WTC11 (cell line): ENCODE measurements around the gene DTX1. TPM values are rescaled to one million over a fixed set of nuclear protein-coding genes. Genes with fewer than 3 reads are reported as not detected.

Source experiments
- ATAC-seq: fragments of 200-7000 bp; cut with Tn5 transposase; 2 replicates; pipeline ENCODE4 v1.10.0; 2021; ENCODE audit warnings: mild to moderate bottlenecking, moderate library complexity
- CTCF ChIA-PET: fragments of 300-600 bp; sonication (Branson Sonifier 250); formaldehyde crosslinking; loops from one replicate; lab custom pipeline; 2021; ENCODE audit warnings: antibody characterized with exemption; lab: Charles Lee
- POLR2A ChIA-PET: fragments of 350-600 bp; sonication (Branson Sonifier 250); formaldehyde crosslinking; loops from one replicate; lab custom pipeline; 2021; ENCODE audit warnings: antibody characterized with exemption; lab: Charles Lee
- DNase-seq: peaks from one replicate; pipeline ENCODE4 v3.0.0; 2021; ENCODE audit warnings: low spot score
- H3K27ac Mint-ChIP-seq: 2 replicates; pipeline ENCODE4 v1.8.0; 2021; ENCODE audit warnings: mixed read lengths
- H3K27me3 Mint-ChIP-seq: 2 replicates; pipeline ENCODE4 v1.8.0; 2021; ENCODE audit warnings: low read depth, mild to moderate bottlenecking, moderate library complexity, mixed read lengths
- H3K36me3 Mint-ChIP-seq: 2 replicates; pipeline ENCODE4 v1.8.0; 2021; ENCODE audit warnings: mixed read lengths
- H3K4me1 Mint-ChIP-seq: 2 replicates; pipeline ENCODE4 v1.8.0; 2022; ENCODE audit warnings: mixed read lengths
- H3K4me3 Mint-ChIP-seq: 2 replicates; pipeline ENCODE4 v1.8.0; 2021; ENCODE audit warnings: mild to moderate bottlenecking, moderate library complexity, mixed read lengths
- H3K9me3 Mint-ChIP-seq: 2 replicates; pipeline ENCODE4 v1.8.0; 2021; ENCODE audit warnings: mixed read lengths
- ATF1 ChIP-seq: sonication (generic); formaldehyde crosslinking; IDR thresholded peaks from 2 replicates; pipeline ENCODE4 v1.8.1; 2023; ENCODE audit warnings: mild to moderate bottlenecking, moderate library complexity, missing genetic modification reagents
- CREM ChIP-seq: sonication (generic); formaldehyde crosslinking; IDR thresholded peaks from 2 replicates; pipeline ENCODE4 v1.8.1; 2022; ENCODE audit warnings: mild to moderate bottlenecking, missing genetic modification reagents, moderate library complexity
- EMX1 ChIP-seq: fragments of 250-450 bp; sonication (Bioruptor Pico); IDR thresholded peaks from 2 replicates; pipeline ENCODE4 v1.8.0; 2021; ENCODE audit warnings: mild to moderate bottlenecking
- ESRRA ChIP-seq: sonication (generic); formaldehyde crosslinking; IDR thresholded peaks from 2 replicates; pipeline ENCODE4 v1.8.1; 2022; ENCODE audit warnings: mild to moderate bottlenecking, missing genetic modification reagents, borderline replicate concordance
- FOXK1 ChIP-seq: sonication (generic); formaldehyde crosslinking; IDR thresholded peaks from 2 replicates; pipeline ENCODE4 v1.8.0; 2022; ENCODE audit warnings: mild to moderate bottlenecking, moderate library complexity, missing genetic modification reagents
- GABPB1 ChIP-seq: sonication (generic); formaldehyde crosslinking; IDR thresholded peaks from 2 replicates; pipeline ENCODE4 v1.8.1; 2023; ENCODE audit warnings: mild to moderate bottlenecking, missing genetic modification reagents
- GRHL2 ChIP-seq: fragments of 250-450 bp; sonication (Bioruptor Pico); IDR thresholded peaks from 2 replicates; pipeline ENCODE4 v1.8.0; 2022; ENCODE audit warnings: mild to moderate bottlenecking, moderate library complexity; ENCODE audit not compliant: insufficient replicate concordance, severe bottlenecking
- HMGA2 ChIP-seq: fragments of 250-450 bp; sonication (Bioruptor Pico); IDR thresholded peaks from 2 replicates; pipeline ENCODE4 v1.4.0; 2021; ENCODE audit warnings: mild to moderate bottlenecking, moderate library complexity
- KAT7 ChIP-seq: sonication (generic); formaldehyde crosslinking; IDR thresholded peaks from 2 replicates; pipeline ENCODE4 v1.8.1; 2023; ENCODE audit warnings: missing genetic modification reagents, mild to moderate bottlenecking, borderline replicate concordance
- MYBL2 ChIP-seq: sonication (generic); formaldehyde crosslinking; IDR thresholded peaks from 2 replicates; pipeline ENCODE4 v1.8.1; 2023; ENCODE audit warnings: mild to moderate bottlenecking, moderate library complexity, missing genetic modification reagents
- NFE2L1 ChIP-seq: sonication (generic); formaldehyde crosslinking; IDR thresholded peaks from 2 replicates; pipeline ENCODE4 v1.8.1; 2023; ENCODE audit warnings: missing genetic modification reagents
- TCF7 ChIP-seq: sonication (generic); formaldehyde crosslinking; IDR thresholded peaks from 2 replicates; pipeline ENCODE4 v1.8.0; 2022; ENCODE audit warnings: mild to moderate bottlenecking, low read depth, missing genetic modification reagents, moderate library complexity
- ZNF219 ChIP-seq: sonication (generic); formaldehyde crosslinking; IDR thresholded peaks from 2 replicates; pipeline ENCODE4 v1.8.0; 2023; ENCODE audit warnings: missing genetic modification reagents, mild to moderate bottlenecking, borderline replicate concordance
- ZNF232 ChIP-seq: sonication (generic); formaldehyde crosslinking; IDR thresholded peaks from 2 replicates; pipeline ENCODE4 v1.8.0; 2022; ENCODE audit warnings: mild to moderate bottlenecking, missing genetic modification reagents
- ZNF263 ChIP-seq: sonication (generic); formaldehyde crosslinking; IDR thresholded peaks from 2 replicates; pipeline ENCODE4 v1.8.1; 2022; ENCODE audit warnings: low read depth, mild to moderate bottlenecking, moderate library complexity, missing genetic modification reagents
- total RNA-seq: library from RNA; stranded (reverse); gene quantifications from 3 replicates; pipeline ENCODE4 v1.2.3, GENCODE V29; 2021
- TF ChIP-seq, protein P1 (sequence below): sonication (generic); formaldehyde crosslinking; IDR thresholded peaks from 2 replicates; pipeline ENCODE4 v1.8.1; 2022; ENCODE audit warnings: low read depth, mild to moderate bottlenecking, moderate library complexity, missing genetic modification reagents, borderline replicate concordance
- TF ChIP-seq, protein P2 (sequence below): sonication (generic); formaldehyde crosslinking; IDR thresholded peaks from 2 replicates; pipeline ENCODE4 v1.8.0; 2022; ENCODE audit warnings: mild to moderate bottlenecking, missing genetic modification reagents
- TF ChIP-seq, protein P3 (sequence below): sonication (generic); formaldehyde crosslinking; IDR thresholded peaks from 2 replicates; pipeline ENCODE4 v1.8.0; 2022; ENCODE audit warnings: mild to moderate bottlenecking, missing genetic modification reagents
- TF ChIP-seq, protein P4 (sequence below): sonication (generic); formaldehyde crosslinking; IDR thresholded peaks from 2 replicates; pipeline ENCODE4 v1.8.0; 2023; ENCODE audit warnings: missing genetic modification reagents
- TF ChIP-seq, protein P5 (sequence below): sonication (generic); formaldehyde crosslinking; IDR thresholded peaks from 2 replicates; pipeline ENCODE4 v1.8.1; 2023; ENCODE audit warnings: mild to moderate bottlenecking, moderate library complexity, missing genetic modification reagents
- TF ChIP-seq, protein P6 (sequence below): fragments of 250-450 bp; sonication (Bioruptor Pico); IDR thresholded peaks from 2 replicates; pipeline ENCODE4 v1.9.0; 2021; ENCODE audit warnings: mild to moderate bottlenecking

The DTX1 gene
- total RNA-seq, 1 experiment from 2014 or later, result 6.2 TPM

DNA sequence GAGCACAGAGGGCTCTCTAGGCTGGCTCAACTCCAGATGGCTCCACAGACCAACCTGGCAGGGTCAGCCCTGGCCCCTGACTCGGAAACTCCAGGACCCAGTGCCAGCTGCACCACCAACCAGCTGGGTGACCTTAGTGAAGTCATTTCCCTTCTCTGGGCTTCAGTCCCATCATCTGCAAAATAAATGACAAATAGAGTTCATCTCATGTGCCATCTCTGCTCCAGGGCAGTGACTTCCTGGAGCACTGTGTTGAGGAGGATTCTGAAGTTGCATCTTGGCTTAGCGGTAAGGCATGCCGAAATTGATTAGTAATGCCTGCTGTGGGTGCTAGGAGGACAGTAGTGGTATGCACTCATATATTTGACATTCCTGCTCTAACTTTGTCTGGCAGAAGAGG, 31.5 kb downstream of the DTX1 start:
- Mint-ChIP-seq H3K4me1 (peaks cover 28% of the 10 kb centered on the region), H3K27me3 (no peaks in the 10 kb centered on the region; the same call in none of the 2 replicates), H3K27ac (no peak overlapping the region), H3K36me3 (no peaks in the 10 kb centered on the region), H3K9me3 (no peaks in the 10 kb centered on the region), H3K4me3 (no peak overlapping the region)
- ChIA-PET CTCF (interaction anchor here (1.2 kb wide), 2 partner anchors 16 to 23 kb away, joined by 3 to 5 read pairs; no protein-coding TSS in a partner anchor), POLR2A (no interaction called here)
- DNase-seq (no peak), ATAC-seq (no peak)
- TF ChIP-seq MYBL2 (CRISPR knock-in tag) (no peak), ATF1 (CRISPR knock-in tag) (no peak), ESRRA (CRISPR knock-in tag) (no peak), CREM (CRISPR knock-in tag) (no peak), ZNF219 (CRISPR knock-in tag) (no peak), ZNF263 (no peak)
- TF ChIP-seq, protein P1, sequence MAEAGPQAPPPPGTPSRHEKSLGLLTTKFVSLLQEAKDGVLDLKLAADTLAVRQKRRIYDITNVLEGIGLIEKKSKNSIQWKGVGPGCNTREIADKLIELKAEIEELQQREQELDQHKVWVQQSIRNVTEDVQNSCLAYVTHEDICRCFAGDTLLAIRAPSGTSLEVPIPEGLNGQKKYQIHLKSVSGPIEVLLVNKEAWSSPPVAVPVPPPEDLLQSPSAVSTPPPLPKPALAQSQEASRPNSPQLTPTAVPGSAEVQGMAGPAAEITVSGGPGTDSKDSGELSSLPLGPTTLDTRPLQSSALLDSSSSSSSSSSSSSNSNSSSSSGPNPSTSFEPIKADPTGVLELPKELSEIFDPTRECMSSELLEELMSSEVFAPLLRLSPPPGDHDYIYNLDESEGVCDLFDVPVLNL (CRISPR knock-in tag), result no peak
- TF ChIP-seq, protein P2, sequence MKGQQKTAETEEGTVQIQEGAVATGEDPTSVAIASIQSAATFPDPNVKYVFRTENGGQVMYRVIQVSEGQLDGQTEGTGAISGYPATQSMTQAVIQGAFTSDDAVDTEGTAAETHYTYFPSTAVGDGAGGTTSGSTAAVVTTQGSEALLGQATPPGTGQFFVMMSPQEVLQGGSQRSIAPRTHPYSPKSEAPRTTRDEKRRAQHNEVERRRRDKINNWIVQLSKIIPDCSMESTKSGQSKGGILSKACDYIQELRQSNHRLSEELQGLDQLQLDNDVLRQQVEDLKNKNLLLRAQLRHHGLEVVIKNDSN, result no peak

DNA sequence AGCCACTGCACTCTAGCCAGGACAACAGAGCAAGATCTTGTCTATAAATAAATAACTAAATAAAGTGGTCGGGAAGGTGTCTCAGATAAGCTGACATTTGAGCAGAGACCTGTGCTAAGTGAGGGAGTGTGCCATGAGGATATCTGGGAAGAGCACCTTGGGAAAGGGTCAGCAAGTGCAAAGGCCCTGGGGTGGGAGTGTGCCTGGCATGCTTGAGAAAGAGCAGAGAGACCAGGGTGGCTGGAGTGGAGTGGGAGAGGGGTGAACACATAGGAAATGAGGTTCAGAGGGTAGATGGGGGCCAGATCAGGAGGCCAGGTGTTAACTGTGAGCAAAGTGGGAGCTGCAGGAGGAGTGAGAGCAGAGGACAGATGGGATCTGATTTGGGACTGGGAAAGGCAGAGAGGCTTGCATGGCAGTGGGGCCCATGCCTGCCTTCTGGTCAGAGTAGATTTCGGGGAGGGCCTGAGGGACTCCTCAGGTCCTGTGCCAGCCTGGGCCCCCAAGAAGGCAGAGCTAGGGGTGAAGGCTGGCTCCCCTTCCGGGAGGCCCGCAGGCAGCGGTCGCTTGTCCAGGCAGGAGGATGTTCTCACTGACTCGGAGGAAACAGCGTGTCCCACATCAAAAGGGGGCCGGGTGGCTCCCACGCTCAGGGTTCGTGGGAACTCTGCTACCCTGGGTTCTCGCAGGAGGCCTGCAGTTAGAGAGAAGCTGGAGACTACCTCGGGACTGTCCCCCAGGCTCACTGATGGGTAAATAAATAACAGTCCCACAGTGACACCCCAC, 32.6 kb downstream of the DTX1 start:
- POLR2A ChIA-PET, result no interaction called here
- no peak overlapping the region for H3K4me3 Mint-ChIP-seq
- TF ChIP-seq GRHL2 (CRISPR knock-in tag), result no peak
- TF ChIP-seq, protein P3, sequence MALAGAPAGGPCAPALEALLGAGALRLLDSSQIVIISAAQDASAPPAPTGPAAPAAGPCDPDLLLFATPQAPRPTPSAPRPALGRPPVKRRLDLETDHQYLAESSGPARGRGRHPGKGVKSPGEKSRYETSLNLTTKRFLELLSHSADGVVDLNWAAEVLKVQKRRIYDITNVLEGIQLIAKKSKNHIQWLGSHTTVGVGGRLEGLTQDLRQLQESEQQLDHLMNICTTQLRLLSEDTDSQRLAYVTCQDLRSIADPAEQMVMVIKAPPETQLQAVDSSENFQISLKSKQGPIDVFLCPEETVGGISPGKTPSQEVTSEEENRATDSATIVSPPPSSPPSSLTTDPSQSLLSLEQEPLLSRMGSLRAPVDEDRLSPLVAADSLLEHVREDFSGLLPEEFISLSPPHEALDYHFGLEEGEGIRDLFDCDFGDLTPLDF, result no peak
- no peak for TF ChIP-seq CREM (CRISPR knock-in tag)
- no peak for TF ChIP-seq FOXK1
- no peak for TF ChIP-seq HMGA2 (CRISPR knock-in tag)
- no peak for TF ChIP-seq GABPB1
- H3K9me3 Mint-ChIP-seq, result no peaks in the 10 kb centered on the region
- no peak for ATAC-seq
- CTCF ChIA-PET, result interaction anchor here (0.5 to 1.5 kb wide), 4 partner anchors 10 to 66 kb away, joined by 3 to 5 read pairs (median 4); no protein-coding TSS in a partner anchor
- no peak overlapping the region for H3K27ac Mint-ChIP-seq
- H3K4me1 Mint-ChIP-seq, result peaks cover 28% of the 10 kb centered on the region
- no peaks in the 10 kb centered on the region; the same call in none of the 2 replicates for H3K27me3 Mint-ChIP-seq
- no peaks in the 10 kb centered on the region for H3K36me3 Mint-ChIP-seq
- no peak for DNase-seq

DNA sequence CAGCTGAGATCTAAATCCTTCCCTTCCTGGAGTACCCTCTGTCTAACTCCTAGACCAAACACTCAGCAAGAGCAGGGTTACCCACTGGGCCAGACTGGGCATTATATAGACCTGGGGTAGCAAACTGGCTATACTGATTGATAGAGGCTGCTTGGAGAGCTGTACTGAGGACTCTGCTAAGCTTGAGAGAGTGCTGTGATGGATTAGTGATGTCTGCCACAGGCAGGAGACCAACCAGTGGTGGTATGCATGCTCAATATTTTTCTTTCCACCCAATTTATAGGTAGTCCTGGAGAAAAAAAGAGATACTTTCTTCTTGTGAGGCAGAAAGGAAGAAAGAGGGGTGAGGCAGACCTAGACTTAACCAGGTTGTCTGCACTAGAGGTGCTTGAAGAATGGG, 33.3 kb downstream of the DTX1 start:
- H3K27me3 Mint-ChIP-seq, result no peaks in the 10 kb centered on the region; the same call in none of the 2 replicates
- DNase-seq (no peak), ATAC-seq (no peak)
- H3K4me1 Mint-ChIP-seq, result peaks cover 28% of the 10 kb centered on the region
- H3K4me3 Mint-ChIP-seq, result no peak overlapping the region
- H3K9me3 Mint-ChIP-seq, result no peaks in the 10 kb centered on the region
- H3K27ac Mint-ChIP-seq, result no peak overlapping the region
- ChIA-PET POLR2A (no interaction called here), CTCF (interaction anchor here (0.9 to 1.5 kb wide), 5 partner anchors 9 to 97 kb away, joined by 3 to 5 read pairs (median 3); no protein-coding TSS in a partner anchor)
- no peaks in the 10 kb centered on the region for H3K36me3 Mint-ChIP-seq
- TF ChIP-seq, protein P4, sequence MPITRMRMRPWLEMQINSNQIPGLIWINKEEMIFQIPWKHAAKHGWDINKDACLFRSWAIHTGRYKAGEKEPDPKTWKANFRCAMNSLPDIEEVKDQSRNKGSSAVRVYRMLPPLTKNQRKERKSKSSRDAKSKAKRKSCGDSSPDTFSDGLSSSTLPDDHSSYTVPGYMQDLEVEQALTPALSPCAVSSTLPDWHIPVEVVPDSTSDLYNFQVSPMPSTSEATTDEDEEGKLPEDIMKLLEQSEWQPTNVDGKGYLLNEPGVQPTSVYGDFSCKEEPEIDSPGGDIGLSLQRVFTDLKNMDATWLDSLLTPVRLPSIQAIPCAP (CRISPR knock-in tag), result no peak
- no peak for TF ChIP-seq EMX1
- TF ChIP-seq, protein P5, sequence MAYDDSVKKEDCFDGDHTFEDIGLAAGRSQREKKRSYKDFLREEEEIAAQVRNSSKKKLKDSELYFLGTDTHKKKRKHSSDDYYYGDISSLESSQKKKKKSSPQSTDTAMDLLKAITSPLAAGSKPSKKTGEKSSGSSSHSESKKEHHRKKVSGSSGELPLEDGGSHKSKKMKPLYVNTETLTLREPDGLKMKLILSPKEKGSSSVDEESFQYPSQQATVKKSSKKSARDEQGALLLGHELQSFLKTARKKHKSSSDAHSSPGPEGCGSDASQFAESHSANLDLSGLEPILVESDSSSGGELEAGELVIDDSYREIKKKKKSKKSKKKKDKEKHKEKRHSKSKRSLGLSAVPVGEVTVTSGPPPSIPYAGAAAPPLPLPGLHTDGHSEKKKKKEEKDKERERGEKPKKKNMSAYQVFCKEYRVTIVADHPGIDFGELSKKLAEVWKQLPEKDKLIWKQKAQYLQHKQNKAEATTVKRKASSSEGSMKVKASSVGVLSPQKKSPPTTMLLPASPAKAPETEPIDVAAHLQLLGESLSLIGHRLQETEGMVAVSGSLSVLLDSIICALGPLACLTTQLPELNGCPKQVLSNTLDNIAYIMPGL, result no peak
- TF ChIP-seq HMGA2 (CRISPR knock-in tag), result no peak
- no peak for TF ChIP-seq KAT7 (CRISPR knock-in tag)
- TF ChIP-seq, protein P6, sequence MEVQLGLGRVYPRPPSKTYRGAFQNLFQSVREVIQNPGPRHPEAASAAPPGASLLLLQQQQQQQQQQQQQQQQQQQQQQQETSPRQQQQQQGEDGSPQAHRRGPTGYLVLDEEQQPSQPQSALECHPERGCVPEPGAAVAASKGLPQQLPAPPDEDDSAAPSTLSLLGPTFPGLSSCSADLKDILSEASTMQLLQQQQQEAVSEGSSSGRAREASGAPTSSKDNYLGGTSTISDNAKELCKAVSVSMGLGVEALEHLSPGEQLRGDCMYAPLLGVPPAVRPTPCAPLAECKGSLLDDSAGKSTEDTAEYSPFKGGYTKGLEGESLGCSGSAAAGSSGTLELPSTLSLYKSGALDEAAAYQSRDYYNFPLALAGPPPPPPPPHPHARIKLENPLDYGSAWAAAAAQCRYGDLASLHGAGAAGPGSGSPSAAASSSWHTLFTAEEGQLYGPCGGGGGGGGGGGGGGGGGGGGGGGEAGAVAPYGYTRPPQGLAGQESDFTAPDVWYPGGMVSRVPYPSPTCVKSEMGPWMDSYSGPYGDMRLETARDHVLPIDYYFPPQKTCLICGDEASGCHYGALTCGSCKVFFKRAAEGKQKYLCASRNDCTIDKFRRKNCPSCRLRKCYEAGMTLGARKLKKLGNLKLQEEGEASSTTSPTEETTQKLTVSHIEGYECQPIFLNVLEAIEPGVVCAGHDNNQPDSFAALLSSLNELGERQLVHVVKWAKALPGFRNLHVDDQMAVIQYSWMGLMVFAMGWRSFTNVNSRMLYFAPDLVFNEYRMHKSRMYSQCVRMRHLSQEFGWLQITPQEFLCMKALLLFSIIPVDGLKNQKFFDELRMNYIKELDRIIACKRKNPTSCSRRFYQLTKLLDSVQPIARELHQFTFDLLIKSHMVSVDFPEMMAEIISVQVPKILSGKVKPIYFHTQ (CRISPR knock-in tag), result no peak
- no peak for TF ChIP-seq NFE2L1 (CRISPR knock-in tag)
- no peak for TF ChIP-seq TCF7 (CRISPR knock-in tag)
- no peak for TF ChIP-seq ZNF232 (CRISPR knock-in tag)
